Lower lobe of right lung (tissue), 2 donors: ENCODE measurements around the gene HNF1A. TPM values are rescaled to one million over a fixed set of nuclear protein-coding genes. Genes with fewer than 3 reads are reported as not detected.
A peak's percentile ranks its signal among the peaks of the same experiment; 100 is the strongest.

ENCODE experiments used
- ATAC-seq, 2 donors: fragments of 200-7000 bp; cut with Tn5 transposase; one replicate each; pipeline ENCODE4 v1.9.1; 2020 to 2022; ENCODE audit warnings: mild to moderate bottlenecking in 2 of 2, moderate library complexity in 2 of 2
- DNase-seq: peaks from one replicate; pipeline ENCODE4 v3.0.0-alpha.2; 2020
- H3K27ac ChIP-seq: fragments of 200-600 bp; one replicate; pipeline ENCODE4 v1.8.0; 2022
- H3K27me3 ChIP-seq: fragments of 200-600 bp; one replicate; pipeline ENCODE4 v1.8.0; 2022; ENCODE audit warnings: low read depth
- H3K36me3 ChIP-seq: fragments of 200-600 bp; one replicate; pipeline ENCODE4 v1.8.0; 2022; ENCODE audit warnings: mild to moderate bottlenecking
- H3K4me1 ChIP-seq: fragments of 200-600 bp; one replicate; pipeline ENCODE4 v1.8.0; 2022
- H3K4me3 ChIP-seq: fragments of 200-600 bp; one replicate; pipeline ENCODE4 v1.8.0; 2022; ENCODE audit warnings: mild to moderate bottlenecking
- H3K9me3 ChIP-seq: fragments of 200-600 bp; one replicate; pipeline ENCODE4 v1.8.0; 2022
- CTCF ChIP-seq: fragments of 200-600 bp; IDR thresholded peaks from one replicate; pipeline ENCODE4 v1.8.0; 2022; ENCODE audit warnings: antibody characterized with exemption, mild to moderate bottlenecking
- intact Hi-C: fragments of 100-400 bp; cut with DNase I; formaldehyde crosslinking; loops from one replicate; pipeline ENCODE4 v1.11.0; 2022
- long read RNA-seq: library from polyadenylated mRNA; unstranded; transcript quantifications from one replicate; pipeline ENCODE4 v2.0.0, GENCODE V29; 2021
- total RNA-seq: library from RNA; stranded (reverse); fragmentation: NEBNext Ultra II Directional; extraction: Animal tissue kit (Norgen Biotek cat#: 25700); gene quantifications from one replicate; pipeline ENCODE4 v1.2.1, GENCODE V29; 2021
- donor health status: DM: no; HTN: yes; CAD: no; lungs with severe emphysema.

The HNF1A gene
- 0.24 TPM for total RNA-seq
- long read RNA-seq, partial matches to known transcripts = 0 of 1 reads
- long read RNA-seq, other reads (novel, unspliced or antisense) = 1 of 1 reads

GRCh38 chr12:120978296-120979219 is at the start of gene HNF1A:
HNF1A (plus strand) TSS chr12:120978543; CDS start chr12:120978769, 226 bp downstream.
- intact Hi-C loops = no loop called here
- TF ChIP-seq CTCF = no peak
- no peaks in the 10 kb centered on the region for H3K9me3 ChIP-seq
- ATAC-seq (peak in 1 of 2 donors; percentile 20), DNase-seq (no peak)
- H3K27me3 ChIP-seq = no peaks in the 10 kb centered on the region
- H3K4me1 ChIP-seq = no peaks in the 10 kb centered on the region
- no peak within 1 kb of the TSS for H3K27ac ChIP-seq
- H3K4me3 ChIP-seq = no peak within 1 kb of the TSS
- H3K36me3 ChIP-seq = no peaks in the 10 kb centered on the region

DNA sequence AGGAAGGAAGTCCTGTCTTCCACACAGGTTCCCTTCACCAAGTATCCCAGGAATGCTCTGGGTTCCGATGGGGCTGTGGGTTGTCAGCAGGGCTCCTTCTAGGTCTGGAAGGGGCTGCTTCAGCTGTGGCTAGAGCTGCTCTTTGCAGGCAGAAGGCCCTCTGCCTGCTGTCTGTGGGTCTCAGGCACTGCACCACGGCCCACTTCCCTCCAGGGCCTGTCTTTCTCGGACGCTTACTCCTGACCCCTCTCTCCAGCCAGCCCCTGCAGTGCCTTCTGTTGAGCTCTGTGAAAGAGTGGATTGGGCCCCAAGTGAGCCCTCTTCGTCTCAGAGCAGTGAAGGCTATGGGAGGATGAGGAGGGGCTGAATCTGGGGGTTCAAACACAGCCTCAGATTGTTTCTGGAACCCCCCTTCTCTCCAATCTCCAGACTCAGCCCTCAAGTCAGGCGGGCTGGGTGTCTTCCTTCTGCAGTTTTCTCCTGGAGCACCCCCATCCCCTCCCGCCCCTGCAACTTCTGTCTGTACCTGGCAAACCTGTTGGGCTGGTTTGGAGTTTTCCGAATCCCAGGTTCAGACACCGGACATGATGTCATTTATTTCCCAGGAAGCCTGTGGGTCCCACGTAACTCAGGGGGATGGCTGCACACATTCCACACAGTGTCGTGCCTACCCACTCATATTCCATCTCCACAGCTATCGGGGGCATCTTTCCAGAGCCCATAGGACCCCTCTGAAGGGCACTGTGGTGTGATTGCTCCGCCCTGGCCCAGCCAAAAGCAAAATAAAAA is 49.3 kb upstream of the HNF1A start:
- DNase-seq (no peak), ATAC-seq (peak; percentile 70 to 79)
- no peaks in the 10 kb centered on the region for H3K4me1 ChIP-seq
- no peaks in the 10 kb centered on the region for H3K9me3 ChIP-seq
- no peak overlapping the region for H3K4me3 ChIP-seq
- no peaks in the 10 kb centered on the region for H3K36me3 ChIP-seq
- H3K27ac ChIP-seq = no peak overlapping the region
- intact Hi-C loops = no loop called here
- no peak for TF ChIP-seq CTCF
- H3K27me3 ChIP-seq = no peaks in the 10 kb centered on the region

DNA sequence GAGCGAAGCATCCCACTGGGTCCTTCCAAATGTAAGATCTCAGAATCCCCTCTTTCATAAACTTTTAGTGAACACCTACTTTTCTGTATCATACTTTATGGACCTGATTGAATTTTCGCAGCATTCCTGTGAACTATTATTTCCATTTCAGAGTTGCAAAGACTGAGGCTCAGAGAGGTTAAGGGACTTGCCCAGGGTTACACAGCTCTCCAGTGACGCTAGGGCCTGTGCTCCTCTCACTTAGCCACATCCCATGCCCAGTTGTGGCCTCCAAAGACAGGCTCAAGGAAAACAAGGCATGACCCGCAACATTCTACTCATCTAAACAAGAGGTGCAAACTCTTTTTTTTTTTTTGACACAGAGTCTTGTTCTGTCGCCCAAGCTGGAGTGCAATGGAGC is 48.3 kb upstream of the HNF1A start:
- H3K9me3 ChIP-seq = no peaks in the 10 kb centered on the region
- TF ChIP-seq CTCF = no peak
- H3K27ac ChIP-seq = no peak overlapping the region
- ATAC-seq (no peak), DNase-seq (no peak)
- no peaks in the 10 kb centered on the region for H3K27me3 ChIP-seq
- H3K4me1 ChIP-seq = no peaks in the 10 kb centered on the region
- no peaks in the 10 kb centered on the region for H3K36me3 ChIP-seq
- intact Hi-C loops = no loop called here
- no peak overlapping the region for H3K4me3 ChIP-seq

DNA sequence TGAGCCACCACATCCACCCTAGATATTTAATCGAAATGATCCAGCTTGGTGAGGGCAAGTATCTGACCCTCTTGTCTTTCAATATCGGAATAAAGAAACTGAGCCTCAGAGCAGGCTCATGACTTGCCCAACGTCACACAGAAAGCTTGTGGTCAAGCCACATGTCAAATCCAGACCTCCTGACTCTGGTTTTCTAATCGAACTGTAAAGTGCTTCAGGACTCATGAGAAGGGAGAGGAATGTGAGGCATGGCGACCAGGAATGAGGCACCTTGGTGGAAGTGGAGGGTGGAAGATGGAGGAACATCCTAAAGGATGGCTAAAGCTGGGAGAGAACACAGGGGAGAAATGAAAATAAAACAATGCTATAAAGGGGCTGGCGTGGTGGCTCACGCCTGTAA is 46.3 kb upstream of the HNF1A start:
- Histone ChIP-seq H3K9me3 (no peaks in the 10 kb centered on the region), H3K4me1 (no peaks in the 10 kb centered on the region), H3K36me3 (no peaks in the 10 kb centered on the region), H3K4me3 (no peak overlapping the region), H3K27me3 (no peaks in the 10 kb centered on the region), H3K27ac (no peak overlapping the region)
- DNase-seq (no peak), ATAC-seq (no peak)
- intact Hi-C loops = no loop called here
- TF ChIP-seq CTCF = no peak

- no peak for ATAC-seq
- H3K4me3 ChIP-seq = no peak overlapping the region
- H3K27me3 ChIP-seq = no peaks in the 10 kb centered on the region
- no peaks in the 10 kb centered on the region for H3K9me3 ChIP-seq
- intact Hi-C loops = no loop called here
- no peak for DNase-seq
- H3K27ac ChIP-seq = no peak overlapping the region
- no peaks in the 10 kb centered on the region for H3K36me3 ChIP-seq
- no peaks in the 10 kb centered on the region for H3K4me1 ChIP-seq
- no peak for TF ChIP-seq CTCF
Measured at GRCh38 chr12:120932956-120933526, 45.3 kb upstream of the HNF1A start.
